COLO829 (cell line): ENCODE data around the gene SHROOM3.
"Not testable (repeated sequence)": the region's sequence is repeated elsewhere in the genome, so short reads cannot be mapped to it uniquely, and the experiment has no call there.

ENCODE experiments used
- DNase-seq: peaks from one replicate; pipeline ENCODE4 v3.0.0; 2012; ENCODE audit warnings: low spot score

Gene SHROOM3

GRCh38 chr4:76594173-76594572 is 159.1 kb downstream of the SHROOM3 start:
- DNase-seq, result no peak

- DNase-seq, result no peak
Observed at GRCh38 chr4:76595435-76595834, 160.4 kb downstream of the SHROOM3 start.

- DNase-seq, result no peak
Observed at GRCh38 chr4:76596713-76597112, 161.7 kb downstream of the SHROOM3 start.

- no peak for DNase-seq
Observed at GRCh38 chr4:76597423-76597979, 162.5 kb downstream of the SHROOM3 start.

- DNase-seq, result no peak
Observed at GRCh38 chr4:76600447-76600846, 165.4 kb downstream of the SHROOM3 start.

GRCh38 chr4:76601791-76602190 is 166.8 kb downstream of the SHROOM3 start:
- DNase-seq, result no peak

- no peak for DNase-seq
Observed at GRCh38 chr4:76605099-76605563, 170.1 kb downstream of the SHROOM3 start.

GRCh38 chr4:76606645-76607265 is 171.7 kb downstream of the SHROOM3 start:
- no peak for DNase-seq

GRCh38 chr4:76607266-76607799 is 172.3 kb downstream of the SHROOM3 start:
- DNase-seq, result no peak

GRCh38 chr4:76607846-76608245 is 172.8 kb downstream of the SHROOM3 start:
- no peak for DNase-seq

- not testable (repeated sequence) for DNase-seq
Observed at GRCh38 chr4:76608549-76608948, 173.5 kb downstream of the SHROOM3 start.

GRCh38 chr4:76610751-76611547 is 175.9 kb downstream of the SHROOM3 start:
- DNase-seq, result no peak

- DNase-seq, result no peak
Observed at GRCh38 chr4:76611616-76612207, 176.7 kb downstream of the SHROOM3 start.

GRCh38 chr4:76614589-76614988 is 179.6 kb downstream of the SHROOM3 start:
- no peak for DNase-seq

GRCh38 chr4:76615999-76616398 is 181.0 kb downstream of the SHROOM3 start:
- no peak for DNase-seq

GRCh38 chr4:76616526-76616925 is 181.5 kb downstream of the SHROOM3 start:
- DNase-seq, result no peak

- no peak for DNase-seq
Observed at GRCh38 chr4:76620723-76621468, 185.9 kb downstream of the SHROOM3 start.

GRCh38 chr4:76622126-76622525 is 187.1 kb downstream of the SHROOM3 start:
- peak; percentile 66 for DNase-seq

GRCh38 chr4:76622717-76623116 is 187.7 kb downstream of the SHROOM3 start:
- no peak for DNase-seq

GRCh38 chr4:76623217-76624045 is 188.4 kb downstream of the SHROOM3 start:
- no peak for DNase-seq

- no peak for DNase-seq
Observed at GRCh38 chr4:76624241-76624681, 189.2 kb downstream of the SHROOM3 start.
